ENCODE data around the gene DKC1.

DNA sequence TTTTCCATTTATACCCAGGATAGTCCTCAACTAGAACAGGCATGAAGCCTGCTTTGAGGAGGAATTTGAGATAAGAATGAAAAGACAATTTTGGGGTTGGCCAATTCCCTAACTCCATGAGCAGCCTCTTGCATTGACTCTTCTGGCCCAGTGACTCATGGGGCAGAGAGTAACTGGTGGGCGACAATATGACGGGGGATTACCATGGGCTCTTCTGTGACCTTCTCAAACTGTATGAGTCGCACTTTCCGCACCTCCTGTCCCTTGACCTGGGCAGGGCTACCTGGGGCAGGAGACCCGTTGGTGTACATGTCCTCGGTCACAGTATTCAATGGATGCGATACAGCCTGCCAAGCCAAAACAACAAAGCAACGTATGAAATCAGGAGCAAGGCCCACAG, 29.3 kb downstream of the DKC1 start:
- TF ChIP-seq, protein P1, sequence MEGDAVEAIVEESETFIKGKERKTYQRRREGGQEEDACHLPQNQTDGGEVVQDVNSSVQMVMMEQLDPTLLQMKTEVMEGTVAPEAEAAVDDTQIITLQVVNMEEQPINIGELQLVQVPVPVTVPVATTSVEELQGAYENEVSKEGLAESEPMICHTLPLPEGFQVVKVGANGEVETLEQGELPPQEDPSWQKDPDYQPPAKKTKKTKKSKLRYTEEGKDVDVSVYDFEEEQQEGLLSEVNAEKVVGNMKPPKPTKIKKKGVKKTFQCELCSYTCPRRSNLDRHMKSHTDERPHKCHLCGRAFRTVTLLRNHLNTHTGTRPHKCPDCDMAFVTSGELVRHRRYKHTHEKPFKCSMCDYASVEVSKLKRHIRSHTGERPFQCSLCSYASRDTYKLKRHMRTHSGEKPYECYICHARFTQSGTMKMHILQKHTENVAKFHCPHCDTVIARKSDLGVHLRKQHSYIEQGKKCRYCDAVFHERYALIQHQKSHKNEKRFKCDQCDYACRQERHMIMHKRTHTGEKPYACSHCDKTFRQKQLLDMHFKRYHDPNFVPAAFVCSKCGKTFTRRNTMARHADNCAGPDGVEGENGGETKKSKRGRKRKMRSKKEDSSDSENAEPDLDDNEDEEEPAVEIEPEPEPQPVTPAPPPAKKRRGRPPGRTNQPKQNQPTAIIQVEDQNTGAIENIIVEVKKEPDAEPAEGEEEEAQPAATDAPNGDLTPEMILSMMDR (conservative IDR thresholded peaks at IDR 0.05 in 1 of 2, IDR thresholded peaks at IDR 0.05 in 1 of 2; ENCODE audit: extremely low read depth in 1 of 2, insufficient read depth in 1 of 2, low read depth in 1 of 2, low read length in 2 of 2): no peak
- TF ChIP-seq EZH2 (IDR thresholded peaks at IDR 0.05; ENCODE audit: borderline replicate concordance, low read length): no peak

All from mammary epithelial cell (primary cell).